ENCODE data around the gene FSTL3. TPM values are rescaled to one million over a fixed set of nuclear protein-coding genes. Genes with fewer than 3 reads are reported as not detected.
A peak's percentile ranks its signal among the peaks of the same experiment; 100 is the strongest.

FSTL3 gene
- total and polyA plus RNA-seq, 2 of the 13 experiments (the other 11 are each of a cell fraction or from before 2014, with no cell fraction given): 13.5 to 15.6 TPM

GRCh38 chr19:703329-703650, 27.1 kb downstream of the FSTL3 start (continued):
- TF ChIP-seq MAX (IDR thresholded peaks at IDR 0.05) (0 out of 2 replicates have a peak, but pooled peaks have one; percentile 16), YY1 (IDR thresholded peaks at IDR 0.05; ENCODE audit: insufficient read depth, insufficient replicate concordance, low read depth, low read length) (no peak), ZNF550 (CRISPR knock-in tag; IDR thresholded peaks at IDR 0.05; ENCODE audit: borderline replicate concordance) (0 out of 2 replicates have a peak, but pooled peaks have one; percentile 10), HHEX (CRISPR knock-in tag; IDR thresholded peaks at IDR 0.05) (no peak), POLR2AphosphoS2 (IDR thresholded peaks at IDR 0.05; ENCODE audit: low read depth, low read length) (no peak), ZNF547 (CRISPR knock-in tag; IDR thresholded peaks at IDR 0.05) (no peak), SATB2 (CRISPR knock-in tag; IDR thresholded peaks at IDR 0.05) (no peak), TARDBP (CRISPR knock-in tag; IDR thresholded peaks at IDR 0.05) (0 out of 2 replicates have a peak, but pooled peaks have one; percentile 9), ZMYM3 (CRISPR knock-in tag; IDR thresholded peaks at IDR 0.05) (peak; percentile 97), ZFX (CRISPR knock-in tag; IDR thresholded peaks at IDR 0.05; ENCODE audit: low read depth) (peak; percentile 54), NFE2 (CRISPR knock-in tag; IDR thresholded peaks at IDR 0.05) (no peak), RCOR2 (CRISPR knock-in tag; IDR thresholded peaks at IDR 0.05) (peak; percentile 50; the same call in 1 of the 2 replicates), BRCA1 (CRISPR knock-in tag; IDR thresholded peaks at IDR 0.05) (no peak), AHR (CRISPR knock-in tag; IDR thresholded peaks at IDR 0.05) (no peak), ZNF549 (CRISPR knock-in tag; IDR thresholded peaks at IDR 0.05) (no peak), MBNL3 (CRISPR knock-in tag; conservative IDR thresholded peaks at IDR 0.05) (no peak), ZHX1 (CRISPR knock-in tag; IDR thresholded peaks at IDR 0.05; ENCODE audit: low read depth) (no peak), TGIF2 (CRISPR knock-in tag; IDR thresholded peaks at IDR 0.05) (no peak), ZNF687 (CRISPR knock-in tag; IDR thresholded peaks at IDR 0.05) (0 out of 2 replicates have a peak, but pooled peaks have one; percentile 3), LCORL (IDR thresholded peaks at IDR 0.05) (no peak), LCORL (CRISPR knock-in tag; IDR thresholded peaks at IDR 0.05) (0 out of 2 replicates have a peak, but pooled peaks have one; percentile 43), ZNF710 (CRISPR knock-in tag; IDR thresholded peaks at IDR 0.05; ENCODE audit: borderline replicate concordance) (no peak), PAX8 (CRISPR knock-in tag; IDR thresholded peaks at IDR 0.05; ENCODE audit: borderline replicate concordance) (no peak), ZNF709 (CRISPR knock-in tag; IDR thresholded peaks at IDR 0.05) (no peak), HDAC1 (CRISPR knock-in tag; IDR thresholded peaks at IDR 0.05) (0 out of 2 replicates have a peak, but pooled peaks have one; percentile 37)

All from HepG2 (cell line).